K562 (cell line): Measurements from ENCODE around the gene OVOL1. TPM values are rescaled to one million over a fixed set of nuclear protein-coding genes. Genes with fewer than 3 reads are reported as not detected.
A peak's percentile ranks its signal among the peaks of the same experiment; 100 is the strongest.

Experiments used
- ATAC-seq: fragments of 200-7000 bp; cut with Tn5 transposase; 3 replicates; pipeline ENCODE4 v1.9.1; 2020; ENCODE audit warnings: moderate library complexity
- BruUV-seq: library from RNA; stranded (reverse); fragments of 400-500 nt; replicated peaks from 2 replicates; lab custom pipeline; 2021; lab: Mats Ljungman, UMichigan
- CTCF ChIA-PET: fragments of 300-600 bp; formaldehyde crosslinking; extraction: SDS; loops from one replicate; lab custom pipeline; 2021; ENCODE audit warnings: low intra/inter-chr PET ratio; lab: Yijun Ruan, JAX
- POLR2A ChIA-PET: fragments of 300-600, 350-650 bp; sonication (Branson Sonifier 250); formaldehyde crosslinking; extraction: SDS; loops from one replicate; lab custom pipeline; 2021; ENCODE audit warnings: antibody characterized with exemption, inconsistent platforms; lab: Yijun Ruan, JAX
- DNase-seq, 4 experiments: peaks; one replicate each; pipeline versions ENCODE4 v3.0.0 to v3.0.0-alpha.2; 2011 to 2018; ENCODE audit warnings: low spot score in 3 of 4, mixed read lengths in 3 of 4; ENCODE audit errors: extremely low read depth in 1 of 4
- FAIRE-seq: peaks from 2 replicates; lab custom pipeline; 2011; peaks lifted over from hg19 to GRCh38; lab: Jason Lieb, UNC
- H2AFZ ChIP-seq: 2 replicates; pipeline ENCODE4 v1.6.0; 2011; ENCODE audit warnings: low read depth, low read length, control low read depth, inconsistent platforms
- H3K27ac ChIP-seq: fragments of 200-600 bp; 3 replicates; pipeline ENCODE4 v1.8.0; 2011; ENCODE audit warnings: low read depth, mild to moderate bottlenecking, control low read depth, inconsistent platforms, low read length, moderate library complexity, mixed read lengths; ENCODE audit errors: extremely low read depth
- H3K27me3 ChIP-seq, 2 experiments: fragments of 300-600 bp in 1 of 2; 2 replicates in 1 of 2; 3 replicates in 1 of 2; pipeline versions ENCODE4 v1.6.0 to v1.8.0; 2011; ENCODE audit warnings: inconsistent platforms in 2 of 2, low read length in 2 of 2, mild to moderate bottlenecking in 1 of 2, mixed read lengths in 1 of 2, moderate library complexity in 1 of 2; ENCODE audit not compliant: control insufficient read depth in 2 of 2, insufficient read depth in 2 of 2
- H3K36me3 ChIP-seq: fragments of 300-600 bp; 3 replicates; pipeline ENCODE4 v1.8.0; 2011; ENCODE audit warnings: mild to moderate bottlenecking, low read length, inconsistent platforms; ENCODE audit not compliant: control insufficient read depth, insufficient read depth
- H3K4me1 ChIP-seq, 2 experiments: fragments of 200-600 bp in 1 of 2; replicated peaks in 1 of 2; 2 replicates in 1 of 2; 3 replicates in 1 of 2; pipeline versions ENCODE4 v1.5.1 to v1.8.0; 2011; ENCODE audit warnings: inconsistent platforms in 2 of 2, low read length in 2 of 2, mild to moderate bottlenecking in 1 of 2, mixed read lengths in 1 of 2, moderate library complexity in 1 of 2; ENCODE audit not compliant: control insufficient read depth in 2 of 2, insufficient read depth in 2 of 2
- H3K4me2 ChIP-seq: 2 replicates; pipeline ENCODE4 v1.6.1; 2011; ENCODE audit warnings: low read length, control low read depth, inconsistent platforms, mixed read lengths; ENCODE audit not compliant: insufficient read depth
- H3K4me3 ChIP-seq: fragments of 200-600 bp; sonication (generic), shearing (Covaris generic); 2 replicates; pipeline ENCODE4 v1.5.1; 2016; ENCODE audit warnings: control low read depth, inconsistent platforms
- H3K79me2 ChIP-seq: fragments of 200-600 bp; 3 replicates; pipeline ENCODE4 v1.8.0; 2011; ENCODE audit warnings: low read length, inconsistent platforms; ENCODE audit not compliant: control insufficient read depth, insufficient read depth
- H3K9ac ChIP-seq, 2 experiments: 2 replicates each; pipeline versions ENCODE4 v1.6.0 to v1.6.1; 2011; ENCODE audit warnings: low read depth in 2 of 2, low read length in 2 of 2, control low read depth in 1 of 2, inconsistent platforms in 1 of 2, mild to moderate bottlenecking in 1 of 2, mixed read lengths in 1 of 2; ENCODE audit not compliant: insufficient read depth in 1 of 2
- H3K9me1 ChIP-seq: one replicate; pipeline ENCODE4 v1.6.0; 2011; ENCODE audit warnings: inconsistent platforms, mild to moderate bottlenecking, low read length, moderate library complexity; ENCODE audit not compliant: control insufficient read depth, insufficient read depth
- H3K9me3 ChIP-seq: replicated peaks from 2 replicates; pipeline ENCODE4 v1.5.1; 2011; ENCODE audit warnings: low read depth, low read length, inconsistent platforms; ENCODE audit not compliant: control insufficient read depth, insufficient read depth
- H4K20me1 ChIP-seq: replicated peaks from 2 replicates; pipeline ENCODE4 v1.6.1; 2011; ENCODE audit warnings: low read length, inconsistent platforms, mixed read lengths; ENCODE audit not compliant: control insufficient read depth, insufficient read depth
- CTBP1 ChIP-seq: fragments of 450-650 bp; IDR thresholded peaks from 2 replicates; pipeline ENCODE4 v1.6.1; 2016; ENCODE audit warnings: borderline replicate concordance
- FUS ChIP-seq: fragments of 200-400 bp; formaldehyde crosslinking; optimal IDR thresholded peaks from 2 replicates; pipeline ENCODE3; 2017; ENCODE audit warnings: low read depth, low read length
- HMBOX1 ChIP-seq: sonication (generic); IDR thresholded peaks from 2 replicates; pipeline ENCODE4 v1.6.1; 2016
- HOXB6 ChIP-seq: fragments of 250-450 bp; sonication (Bioruptor Pico); IDR thresholded peaks from 2 replicates; pipeline ENCODE4 v1.5.1; 2022; ENCODE audit warnings: mild to moderate bottlenecking, borderline replicate concordance
- ILK ChIP-seq: fragments of 450-650 bp; IDR thresholded peaks from 2 replicates; pipeline ENCODE4 v1.6.1; 2016; ENCODE audit warnings: missing genetic modification characterization, low read depth, mild to moderate bottlenecking, missing compliant biosample characterization, moderate library complexity, borderline replicate concordance
- LCOR ChIP-seq: sonication (generic); formaldehyde crosslinking; IDR thresholded peaks from 2 replicates; pipeline ENCODE4 v1.8.0; 2022; ENCODE audit warnings: mild to moderate bottlenecking, missing genetic modification reagents
- WGBS: fragments of 100-300 bp; shearing (Covaris generic); methylation state at CpG from one replicate; pipeline ENCODE4 v1.1.6; 2016; ENCODE audit warnings: low coverage, mixed read lengths; ENCODE audit not compliant: insufficient coverage; ENCODE audit errors: missing lambda C conversion rate; 5-methylcytosine and 5-hydroxymethylcytosine counted together
- in situ Hi-C: fragments of 300-500 bp; cut with MboI; formaldehyde crosslinking; loops from 4 replicates; pipeline ENCODE4 v1.15.0; 2018; ENCODE audit warnings: inconsistent platforms, mixed read lengths
- intact Hi-C: fragments of 100-400 bp; cut with micrococcal nuclease; formaldehyde crosslinking; loops from 2 replicates; pipeline ENCODE4 v1.14.2; 2022
- polyA plus RNA-seq, 8 experiments: library from polyadenylated mRNA; depleted of rRNA in 4 of 8; stranded (reverse) in 5 of 8; unstranded in 3 of 8; fragments of >200 nt; fragmentation: Nextera tagmentation in 2 of 8; fragmentation: Illumina TruSeq in 1 of 8; extraction: Ambion mirVana in 2 of 8; extraction: Trizol in 1 of 8; gene quantifications; 2 replicates each; pipeline versions ENCODE4 v1.2.1 to v1.2.3, GENCODE V29; 2011 to 2014; ENCODE audit warnings: inconsistent platforms in 1 of 8, missing spikeins in 1 of 8
- total RNA-seq, 7 experiments: library from RNA; depleted of rRNA in 6 of 7; stranded (reverse); fragments of >200 nt in 6 of 7; fragmentation: Illumina TruSeq in 2 of 7; extraction: Trizol in 2 of 7; gene quantifications; 2 replicates each; pipeline versions ENCODE4 v1.2.1 to v1.2.3, GENCODE V29; 2011 to 2021; ENCODE audit warnings: low replicate concordance in 1 of 7
- TF ChIP-seq, protein P1 (sequence below), 2 experiments: IDR thresholded peaks; 2 replicates each; pipeline ENCODE4 v1.6.1; 2011; ENCODE audit warnings: borderline replicate concordance in 1 of 2, control low read depth in 1 of 2, low read depth in 1 of 2, low read length in 1 of 2, mild to moderate bottlenecking in 1 of 2, mixed read lengths in 1 of 2, moderate library complexity in 1 of 2; ENCODE audit not compliant: insufficient read depth in 1 of 2, insufficient read length in 1 of 2, poor library complexity in 1 of 2, severe bottlenecking in 1 of 2; ENCODE audit errors: extremely low read depth in 1 of 2
- TF ChIP-seq, protein P2 (sequence below), 2 experiments: fragments of 450-650 bp; conservative IDR thresholded peaks; 2 replicates each; pipeline ENCODE4 v1.6.1; 2017; ENCODE audit warnings: mild to moderate bottlenecking in 2 of 2, moderate library complexity in 2 of 2
- TF ChIP-seq, protein P3 (sequence below): fragments of 450-650 bp; formaldehyde crosslinking; conservative IDR thresholded peaks from 2 replicates; pipeline ENCODE4 v1.4.0; 2022; ENCODE audit warnings: mild to moderate bottlenecking, missing genetic modification characterization

The OVOL1 gene
- total and polyA plus RNA-seq, 9 of the 15 experiments (the other 6 are each of a cell fraction or from before 2014, with no cell fraction given): 0.09 TPM; not detected in 8

DNA sequence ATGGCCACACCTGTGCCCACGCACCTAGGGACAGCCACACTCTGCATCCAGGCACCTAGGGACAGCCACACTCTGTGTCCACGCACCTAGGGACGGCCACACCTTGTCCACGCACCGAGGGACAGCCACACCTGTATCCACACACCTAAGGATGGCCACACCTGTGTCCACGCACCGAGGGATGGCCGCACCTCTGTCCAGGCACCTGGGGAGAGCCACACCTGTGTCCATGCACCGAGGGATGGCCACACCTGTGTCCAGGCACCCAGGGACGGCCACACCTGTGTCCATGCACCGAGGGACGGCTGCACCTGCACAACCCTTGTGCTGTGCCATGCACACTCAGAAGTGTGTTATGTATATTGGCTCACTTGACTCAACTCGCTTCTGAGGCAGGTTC is 10.8 kb downstream of the OVOL1 start:
- intact Hi-C loops (no loop called here), in situ Hi-C loops (no loop called here)
- FAIRE-seq: no peak
- Histone ChIP-seq H3K4me1 (peaks cover 0 to 31% of the 10 kb centered on the region in 2 experiments; a peak in 2 of 5 replicates), H2AFZ (no peak overlapping the region), H3K9ac (peak overlapping the region in 1 of 2 experiments; percentile 21; a peak in 1 of 4 replicates), H3K9me3 (no peaks in the 10 kb centered on the region), H3K36me3 (no peaks in the 10 kb centered on the region), H3K9me1 (no peaks in the 10 kb centered on the region), H3K79me2 (no peaks in the 10 kb centered on the region), H3K4me2 (no peak overlapping the region), H3K4me3 (no peak overlapping the region), H3K27me3 (peaks cover 71 to 90% of the 10 kb centered on the region in 2 experiments), H3K27ac (no peak overlapping the region), H4K20me1 (0 out of 2 replicates have a peak, but pooled peaks cover 10% of the 10 kb centered on the region)
- DNase-seq: no peak
- no peak for TF ChIP-seq HOXB6 (CRISPR knock-in tag)
- ChIA-PET POLR2A (interaction anchor here (1.3 to 1.4 kb wide), 2 partner anchors 8 to 10 kb away, joined by 4 to 5 read pairs; no protein-coding TSS in a partner anchor), CTCF (no interaction called here)
- ATAC-seq: no peak
- WGBS: 1% methylated on average over 13 of the region's 13 CpGs
- no TSS peak for BruUV-seq

- in situ Hi-C loops: no loop called here
- TF ChIP-seq HMBOX1: no peak
- no peak for TF ChIP-seq FUS
- TF ChIP-seq, protein P1, sequence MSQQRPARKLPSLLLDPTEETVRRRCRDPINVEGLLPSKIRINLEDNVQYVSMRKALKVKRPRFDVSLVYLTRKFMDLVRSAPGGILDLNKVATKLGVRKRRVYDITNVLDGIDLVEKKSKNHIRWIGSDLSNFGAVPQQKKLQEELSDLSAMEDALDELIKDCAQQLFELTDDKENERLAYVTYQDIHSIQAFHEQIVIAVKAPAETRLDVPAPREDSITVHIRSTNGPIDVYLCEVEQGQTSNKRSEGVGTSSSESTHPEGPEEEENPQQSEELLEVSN (IDR thresholded peaks at IDR 0.05; ENCODE audit: borderline replicate concordance in 1 of 2, extremely low read depth in 1 of 2, insufficient read depth in 1 of 2, insufficient read length in 1 of 2, low read depth in 1 of 2, low read length in 1 of 2, poor library complexity in 1 of 2, severe bottlenecking in 1 of 2): no peak
- TF ChIP-seq, protein P2, sequence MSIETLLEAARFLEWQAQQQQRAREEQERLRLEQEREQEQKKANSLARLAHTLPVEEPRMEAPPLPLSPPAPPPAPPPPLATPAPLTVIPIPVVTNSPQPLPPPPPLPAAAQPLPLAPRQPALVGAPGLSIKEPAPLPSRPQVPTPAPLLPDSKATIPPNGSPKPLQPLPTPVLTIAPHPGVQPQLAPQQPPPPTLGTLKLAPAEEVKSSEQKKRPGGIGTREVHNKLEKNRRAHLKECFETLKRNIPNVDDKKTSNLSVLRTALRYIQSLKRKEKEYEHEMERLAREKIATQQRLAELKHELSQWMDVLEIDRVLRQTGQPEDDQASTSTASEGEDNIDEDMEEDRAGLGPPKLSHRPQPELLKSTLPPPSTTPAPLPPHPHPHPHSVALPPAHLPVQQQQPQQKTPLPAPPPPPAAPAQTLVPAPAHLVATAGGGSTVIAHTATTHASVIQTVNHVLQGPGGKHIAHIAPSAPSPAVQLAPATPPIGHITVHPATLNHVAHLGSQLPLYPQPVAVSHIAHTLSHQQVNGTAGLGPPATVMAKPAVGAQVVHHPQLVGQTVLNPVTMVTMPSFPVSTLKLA (conservative IDR thresholded peaks at IDR 0.05): no peak
- no peak for TF ChIP-seq CTBP1
- no peak for TF ChIP-seq ILK (tag)
- TF ChIP-seq, protein P3, sequence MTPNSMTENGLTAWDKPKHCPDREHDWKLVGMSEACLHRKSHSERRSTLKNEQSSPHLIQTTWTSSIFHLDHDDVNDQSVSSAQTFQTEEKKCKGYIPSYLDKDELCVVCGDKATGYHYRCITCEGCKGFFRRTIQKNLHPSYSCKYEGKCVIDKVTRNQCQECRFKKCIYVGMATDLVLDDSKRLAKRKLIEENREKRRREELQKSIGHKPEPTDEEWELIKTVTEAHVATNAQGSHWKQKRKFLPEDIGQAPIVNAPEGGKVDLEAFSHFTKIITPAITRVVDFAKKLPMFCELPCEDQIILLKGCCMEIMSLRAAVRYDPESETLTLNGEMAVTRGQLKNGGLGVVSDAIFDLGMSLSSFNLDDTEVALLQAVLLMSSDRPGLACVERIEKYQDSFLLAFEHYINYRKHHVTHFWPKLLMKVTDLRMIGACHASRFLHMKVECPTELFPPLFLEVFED (CRISPR knock-in tag): no peak
- TF ChIP-seq LCOR (CRISPR knock-in tag): no peak
Observed at GRCh38 chr11:65798882-65799281, 12.0 kb downstream of the OVOL1 start.

More at GRCh38 chr11:65798882-65799281, 12.0 kb downstream of the OVOL1 start:
- Histone ChIP-seq H3K79me2 (no peaks in the 10 kb centered on the region), H4K20me1 (0 out of 2 replicates have a peak, but pooled peaks cover 4% of the 10 kb centered on the region), H3K27ac (no peak overlapping the region), H3K4me1 (peaks cover 0 to 22% of the 10 kb centered on the region in 2 experiments; a peak in 2 of 5 replicates), H3K4me2 (no peak overlapping the region), H3K27me3 (peaks cover 71 to 90% of the 10 kb centered on the region in 2 experiments), H3K9ac (peak overlapping the region in 1 of 2 experiments; percentile 14; a peak in 1 of 4 replicates), H3K4me3 (no peak overlapping the region), H3K9me1 (no peaks in the 10 kb centered on the region), H3K9me3 (no peaks in the 10 kb centered on the region), H2AFZ (no peak overlapping the region), H3K36me3 (no peaks in the 10 kb centered on the region)
- FAIRE-seq: no peak
- no peak for ATAC-seq
- intact Hi-C loops: no loop called here
- CTCF ChIA-PET: no interaction called here
- POLR2A ChIA-PET: interaction anchor here (0.8 to 1.4 kb wide), 4 partner anchors 8 to 35 kb away, joined by 3 to 5 read pairs (median 4); no protein-coding TSS in a partner anchor
- BruUV-seq: no TSS peak
- WGBS: 6% methylated on average over 7 of the region's 8 CpGs
- DNase-seq: no peak
